Smooth muscle cell of the brain vasculature (primary cell): ENCODE data around the gene OPHN1.

ENCODE experiments used
- DNase-seq: peaks from one replicate; pipeline ENCODE4 v3.0.0-alpha.2; 2012; ENCODE audit warnings: low read depth, low spot score

OPHN1 gene

GRCh38 chrX:68061206-68061535 lies 372.1 kb downstream of the OPHN1 start:
- DNase-seq, result no peak

- no peak for DNase-seq
Observed at GRCh38 chrX:68060506-68061205, 372.6 kb downstream of the OPHN1 start.

- DNase-seq, result no peak
Observed at GRCh38 chrX:68059469-68059868, 373.8 kb downstream of the OPHN1 start.

- no peak for DNase-seq
Observed at GRCh38 chrX:68049466-68049865, 383.8 kb downstream of the OPHN1 start.

GRCh38 chrX:68048774-68049173 lies 384.5 kb downstream of the OPHN1 start:
- DNase-seq, result no peak

GRCh38 chrX:68045008-68045577 lies 388.2 kb downstream of the OPHN1 start:
- DNase-seq, result no peak

- no peak for DNase-seq
Observed at GRCh38 chrX:68043713-68044438, 389.4 kb downstream of the OPHN1 start.

- DNase-seq, result no peak
Observed at GRCh38 chrX:68041110-68041509, 392.2 kb downstream of the OPHN1 start.

- no peak for DNase-seq
Observed at GRCh38 chrX:68018248-68019203, 414.8 kb downstream of the OPHN1 start.

- DNase-seq, result no peak
Observed at GRCh38 chrX:67998540-67998939, 434.8 kb downstream of the OPHN1 start.
